G401 (cell line): ENCODE results near the gene KRT6A. TPM values are rescaled to one million over a fixed set of nuclear protein-coding genes. Genes with fewer than 3 reads are reported as not detected.

Experiments used
- DNase-seq: peaks from one replicate; pipeline ENCODE4 v3.0.0-alpha.2; 2015; ENCODE audit warnings: low spot score
- in situ Hi-C: cut with HindIII; loops from 2 replicates; pipeline ENCODE4 v1.10.0; 2016; ENCODE audit warnings: low sequenced_read_pairs, mixed read lengths
- total RNA-seq: library from RNA; depleted of rRNA; stranded (reverse); fragments of >200 nt; shearing (Covaris generic); gene quantifications from 2 replicates; pipeline ENCODE4 v1.2.3, GENCODE V29; 2014

The KRT6A gene
- total RNA-seq, 1 experiment from 2014 or later: not detected

GRCh38 chr12:52525661-52526499 is 32.8 kb upstream of the KRT6A start:
- in situ Hi-C loops: no loop called here
- no peak for DNase-seq

GRCh38 chr12:52524898-52525591 is 32.0 kb upstream of the KRT6A start:
- no peak for DNase-seq
- in situ Hi-C loops: no loop called here

- DNase-seq: no peak
- in situ Hi-C loops: no loop called here
Measured at GRCh38 chr12:52524241-52524897, 31.3 kb upstream of the KRT6A start.

- in situ Hi-C loops: no loop called here
- DNase-seq: no peak
Measured at GRCh38 chr12:52523824-52524223, 30.8 kb upstream of the KRT6A start.

- DNase-seq: no peak
- in situ Hi-C loops: no loop called here
Measured at GRCh38 chr12:52522346-52523011, 29.4 kb upstream of the KRT6A start.

- in situ Hi-C loops: no loop called here
- no peak for DNase-seq
Measured at GRCh38 chr12:52521568-52522266, 28.7 kb upstream of the KRT6A start.

- in situ Hi-C loops: no loop called here
- DNase-seq: no peak
Measured at GRCh38 chr12:52521175-52521567, 28.1 kb upstream of the KRT6A start.

GRCh38 chr12:52519826-52520662 is 27.0 kb upstream of the KRT6A start, which contains the start of gene KRT5:
TSS of gene KRT5 (minus strand) at chr12:52520394. CDS start at chr12:52520296, 98 bp downstream.
- in situ Hi-C loops: no loop called here
- DNase-seq: no peak

GRCh38 chr12:52519387-52519703 is 26.3 kb upstream of the KRT6A start:
- DNase-seq: no peak
- in situ Hi-C loops: no loop called here

GRCh38 chr12:52518574-52519386 is 25.7 kb upstream of the KRT6A start:
- no peak for DNase-seq

GRCh38 chr12:52517888-52518287 is 24.8 kb upstream of the KRT6A start:
- DNase-seq: no peak

More at GRCh38 chr12:52518574-52519386, 25.7 kb upstream of the KRT6A start:
- in situ Hi-C loops: no loop called here

GRCh38 chr12:52517005-52517835 is 24.2 kb upstream of the KRT6A start:
- in situ Hi-C loops: no loop called here

More at GRCh38 chr12:52517888-52518287, 24.8 kb upstream of the KRT6A start:
- in situ Hi-C loops: no loop called here

GRCh38 chr12:52515927-52516831 is 23.1 kb upstream of the KRT6A start:
- in situ Hi-C loops: no loop called here
- DNase-seq: no peak

More at GRCh38 chr12:52517005-52517835, 24.2 kb upstream of the KRT6A start:
- DNase-seq: no peak

- no peak for DNase-seq
- in situ Hi-C loops: no loop called here
Measured at GRCh38 chr12:52515319-52515646, 22.2 kb upstream of the KRT6A start.

- DNase-seq: no peak
- in situ Hi-C loops: no loop called here
Measured at GRCh38 chr12:52514471-52515318, 21.6 kb upstream of the KRT6A start.
